Gastrocnemius medialis (tissue), 4 donors: ENCODE data around the gene CNNM2. TPM values are rescaled to one million over a fixed set of nuclear protein-coding genes. Genes with fewer than 3 reads are reported as not detected.

Source experiments
- ATAC-seq, 2 donors: fragments of 150-250 bp; one replicate each; pipeline ENCODE4 v1.9.1; 2016
- DNase-seq, 2 donors: peaks; one replicate each; pipeline ENCODE4 v3.0.0-alpha.2; 2019
- H3K27ac ChIP-seq, 4 donors: fragments of 200-600 bp; sonication (generic); 1 replicate in 1 of 4; 2 replicates in 3 of 4; pipeline ENCODE4 v1.5.1; 2016 to 2018; ENCODE audit warnings: mild to moderate bottlenecking in 2 of 4, moderate library complexity in 1 of 4
- H3K27me3 ChIP-seq, 3 donors: fragments of 200-600 bp; sonication (generic) in 2 of 3; 1 replicate in 1 of 3; 2 replicates in 2 of 3; pipeline versions ENCODE4 v1.5.1 to v1.6.0; 2016 to 2019; ENCODE audit warnings: mild to moderate bottlenecking in 1 of 3, moderate library complexity in 1 of 3
- H3K36me3 ChIP-seq, 2 donors: fragments of 200-600 bp; sonication (generic) in 1 of 2; one replicate each; pipeline ENCODE4 v1.5.1; 2017 to 2018
- H3K4me1 ChIP-seq, 2 donors: fragments of 200-600 bp; sonication (generic) in 1 of 2; one replicate each; pipeline ENCODE4 v1.5.1; 2016 to 2017; ENCODE audit warnings: mild to moderate bottlenecking in 2 of 2
- H3K4me3 ChIP-seq, 4 donors: fragments of 200-600 bp; sonication (generic) in 3 of 4; 1 replicate in 1 of 4; 2 replicates in 3 of 4; pipeline ENCODE4 v1.5.1; 2016 to 2019; ENCODE audit warnings: mild to moderate bottlenecking in 2 of 4
- H3K9me3 ChIP-seq, 3 donors: fragments of 200-600 bp; sonication (generic) in 2 of 3; 1 replicate in 1 of 3; 2 replicates in 2 of 3; pipeline ENCODE4 v1.5.1; 2016 to 2019
- POLR2A ChIP-seq, 2 donors: fragments of 450-650 bp; IDR thresholded peaks; one replicate each; pipeline ENCODE4 v1.6.1; 2017; ENCODE audit warnings: antibody characterized with exemption in 2 of 2, mild to moderate bottlenecking in 2 of 2, moderate library complexity in 2 of 2
- in situ Hi-C, 4 donors: fragments of 200-750 bp; cut with MboI; loops; one replicate each; pipeline versions ENCODE4 v1.15.0 to v1.8.0; 2017; ENCODE audit warnings: low sequenced_read_pairs in 4 of 4
- intact Hi-C: fragments of 100-400 bp; cut with DNase I; formaldehyde crosslinking; loops from one replicate; pipeline ENCODE4 v1.15.1; 2023; ENCODE audit warnings: low total_unique reads
- total RNA-seq, 4 donors: library from RNA; depleted of rRNA; stranded (reverse); fragments of >200 nt; gene quantifications; one replicate each; pipeline versions ENCODE4 v1.1.0 to v1.2.3, GENCODE V29; 2016
- TF ChIP-seq, protein P1 (sequence below), 5 experiments: fragments of 450-650 bp in 3 of 5; fragments of 200-600 bp in 2 of 5; sonication (generic) in 2 of 5; IDR thresholded peaks in 4 of 5; conservative IDR thresholded peaks in 1 of 5; 1 replicate in 4 of 5; 2 replicates in 1 of 5; pipeline ENCODE4 v1.5.1; 2016 to 2019; ENCODE audit warnings: antibody characterized with exemption in 5 of 5, mild to moderate bottlenecking in 3 of 5, moderate library complexity in 3 of 5

CNNM2 gene
- total RNA-seq, 4 donors from 2014 or later = 1.1 to 3.2 (median 2.0) TPM

DNA sequence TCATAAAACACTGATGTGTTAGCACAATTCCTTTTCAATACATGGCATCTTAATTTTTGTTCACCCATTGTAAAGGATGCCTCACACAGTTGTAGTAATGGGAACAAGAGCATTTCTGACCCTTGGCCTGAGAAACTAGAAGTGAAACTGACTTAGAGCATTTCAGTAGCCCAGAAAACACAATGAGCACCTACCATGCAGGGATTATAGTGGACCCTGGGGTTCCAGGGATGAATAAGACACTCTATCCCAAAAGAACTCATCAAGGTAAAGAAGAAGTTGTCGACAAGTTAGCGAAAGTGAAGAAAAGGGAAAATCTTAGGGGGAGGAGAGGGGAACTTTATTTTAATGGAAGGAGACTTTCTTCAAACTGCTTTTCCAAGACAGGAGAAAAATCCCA, 149.4 kb downstream of the CNNM2 start:
- Histone ChIP-seq H3K4me1 (no peaks in the 10 kb centered on the region), H3K27me3 (no peaks in the 10 kb centered on the region), H3K36me3 (no peaks in the 10 kb centered on the region), H3K4me3 (no peak overlapping the region), H3K9me3 (no peaks in the 10 kb centered on the region), H3K27ac (no peak overlapping the region)
- DNase-seq (no peak), ATAC-seq (no peak)
- in situ Hi-C loops = loop anchor here in 2 of 4 donors (10.0 to 25.0 kb wide), 2 partner anchors 143 to 330 kb away; partner anchors contain the start of gene WBP1L (in 2 of the 2)
- intact Hi-C loops = loop anchor here (10.0 kb wide), 1 partner anchor 343 kb away; no protein-coding TSS in a partner anchor
- no peak for TF ChIP-seq POLR2A (IDR thresholded peaks at IDR 0.05)
- TF ChIP-seq, protein P1, sequence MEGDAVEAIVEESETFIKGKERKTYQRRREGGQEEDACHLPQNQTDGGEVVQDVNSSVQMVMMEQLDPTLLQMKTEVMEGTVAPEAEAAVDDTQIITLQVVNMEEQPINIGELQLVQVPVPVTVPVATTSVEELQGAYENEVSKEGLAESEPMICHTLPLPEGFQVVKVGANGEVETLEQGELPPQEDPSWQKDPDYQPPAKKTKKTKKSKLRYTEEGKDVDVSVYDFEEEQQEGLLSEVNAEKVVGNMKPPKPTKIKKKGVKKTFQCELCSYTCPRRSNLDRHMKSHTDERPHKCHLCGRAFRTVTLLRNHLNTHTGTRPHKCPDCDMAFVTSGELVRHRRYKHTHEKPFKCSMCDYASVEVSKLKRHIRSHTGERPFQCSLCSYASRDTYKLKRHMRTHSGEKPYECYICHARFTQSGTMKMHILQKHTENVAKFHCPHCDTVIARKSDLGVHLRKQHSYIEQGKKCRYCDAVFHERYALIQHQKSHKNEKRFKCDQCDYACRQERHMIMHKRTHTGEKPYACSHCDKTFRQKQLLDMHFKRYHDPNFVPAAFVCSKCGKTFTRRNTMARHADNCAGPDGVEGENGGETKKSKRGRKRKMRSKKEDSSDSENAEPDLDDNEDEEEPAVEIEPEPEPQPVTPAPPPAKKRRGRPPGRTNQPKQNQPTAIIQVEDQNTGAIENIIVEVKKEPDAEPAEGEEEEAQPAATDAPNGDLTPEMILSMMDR (IDR thresholded peaks at IDR 0.05 in 4 of 5, conservative IDR thresholded peaks at IDR 0.05 in 1 of 5) = no peak

DNA sequence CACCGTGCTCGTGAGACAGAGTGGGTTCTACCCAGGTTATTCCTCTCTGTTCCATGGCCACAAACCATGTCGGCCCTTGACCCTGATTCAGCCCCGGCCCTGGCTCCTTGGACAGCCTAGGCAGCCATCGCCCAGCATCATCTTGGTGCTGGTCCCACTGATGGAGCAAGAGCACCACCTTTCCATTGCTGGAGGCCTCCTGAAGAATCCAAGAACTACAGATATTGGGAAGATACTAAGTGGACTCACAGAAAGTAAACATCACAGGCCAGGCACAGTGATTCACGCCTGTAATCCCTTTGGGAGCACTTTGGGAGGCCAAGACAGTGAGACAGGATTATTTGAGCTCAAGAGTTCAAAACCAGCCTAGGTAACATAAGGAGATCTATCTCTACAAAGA, 149.9 kb downstream of the CNNM2 start:
- Histone ChIP-seq H3K4me3 (no peak overlapping the region), H3K4me1 (no peaks in the 10 kb centered on the region), H3K36me3 (no peaks in the 10 kb centered on the region), H3K27me3 (no peaks in the 10 kb centered on the region), H3K9me3 (no peaks in the 10 kb centered on the region), H3K27ac (no peak overlapping the region)
- intact Hi-C loops = loop anchor here (10.0 kb wide), 1 partner anchor 343 kb away; no protein-coding TSS in a partner anchor
- ATAC-seq = no peak
- DNase-seq = no peak
- TF ChIP-seq, protein P1 (IDR thresholded peaks at IDR 0.05 in 4 of 5, conservative IDR thresholded peaks at IDR 0.05 in 1 of 5) = no peak
- TF ChIP-seq POLR2A (IDR thresholded peaks at IDR 0.05) = no peak
- in situ Hi-C loops = loop anchor here in 2 of 4 donors (10.0 to 25.0 kb wide), 2 partner anchors 143 to 331 kb away; partner anchors contain the start of gene WBP1L (in 2 of the 2)

DNA sequence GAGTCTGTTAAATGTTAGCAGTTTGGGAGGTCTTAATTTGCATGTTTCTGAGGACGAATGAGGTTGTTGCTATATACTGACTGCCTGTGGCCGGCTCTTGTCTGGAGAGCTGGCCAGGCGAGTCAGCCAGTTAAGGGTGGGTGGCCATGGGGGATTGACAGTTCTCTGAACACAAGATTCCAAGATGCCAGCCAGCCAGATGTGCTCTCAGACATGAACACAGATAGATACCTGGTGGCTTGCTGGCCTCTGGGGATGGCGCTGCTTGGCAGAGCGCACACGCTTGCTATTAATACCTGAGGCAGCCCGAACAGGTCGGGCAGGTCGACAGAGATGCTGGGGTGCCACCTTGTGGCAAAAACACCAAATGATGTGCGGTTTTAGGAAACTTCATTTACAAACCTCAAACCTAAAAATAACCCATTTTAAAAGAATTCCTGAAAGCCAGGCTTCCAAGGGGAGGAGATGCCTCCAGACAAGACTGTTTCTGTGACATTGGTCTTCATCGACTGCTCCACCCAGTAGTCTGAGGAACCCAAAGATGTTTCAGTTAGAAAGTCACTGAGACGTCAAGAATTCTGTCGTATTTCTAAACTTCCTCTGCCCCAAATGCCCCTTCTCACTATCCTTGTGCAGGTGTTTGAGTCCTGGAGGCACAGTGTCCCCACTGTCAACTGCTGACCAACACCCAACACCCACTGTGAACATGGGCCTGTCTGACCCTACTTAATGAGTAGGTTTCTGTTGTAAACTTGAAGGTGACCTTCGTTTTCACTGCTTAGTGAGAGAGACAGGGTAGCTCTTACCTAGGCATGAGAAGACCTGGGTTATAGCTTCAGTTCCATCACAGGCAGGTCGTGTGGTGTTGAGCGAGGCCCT, 151.6 kb downstream of the CNNM2 start:
- no peaks in the 10 kb centered on the region for H3K27me3 ChIP-seq
- no peaks in the 10 kb centered on the region for H3K36me3 ChIP-seq
- no peak overlapping the region for H3K4me3 ChIP-seq
- TF ChIP-seq, protein P1 (IDR thresholded peaks at IDR 0.05 in 4 of 5, conservative IDR thresholded peaks at IDR 0.05 in 1 of 5) = peak; percentile 11 to 66 (median 58)
- TF ChIP-seq POLR2A (IDR thresholded peaks at IDR 0.05) = no peak
- H3K27ac ChIP-seq = no peak overlapping the region
- ATAC-seq (peak in 1 of 2 donors; percentile 66), DNase-seq (peak in 1 of 2 donors; percentile 49)
- no peaks in the 10 kb centered on the region for H3K4me1 ChIP-seq
- in situ Hi-C loops (loop anchor here in 2 of 4 donors (10.0 to 25.0 kb wide), 3 partner anchors 145 to 332 kb away; partner anchors contain the start of genes WBP1L (in 2 of the 2) and RPEL1 (in 1 of the 2)), intact Hi-C loops (loop anchor here (1.0 to 10.0 kb wide), 2 partner anchors 152 to 345 kb away; no protein-coding TSS in a partner anchor)
- no peaks in the 10 kb centered on the region for H3K9me3 ChIP-seq

DNA sequence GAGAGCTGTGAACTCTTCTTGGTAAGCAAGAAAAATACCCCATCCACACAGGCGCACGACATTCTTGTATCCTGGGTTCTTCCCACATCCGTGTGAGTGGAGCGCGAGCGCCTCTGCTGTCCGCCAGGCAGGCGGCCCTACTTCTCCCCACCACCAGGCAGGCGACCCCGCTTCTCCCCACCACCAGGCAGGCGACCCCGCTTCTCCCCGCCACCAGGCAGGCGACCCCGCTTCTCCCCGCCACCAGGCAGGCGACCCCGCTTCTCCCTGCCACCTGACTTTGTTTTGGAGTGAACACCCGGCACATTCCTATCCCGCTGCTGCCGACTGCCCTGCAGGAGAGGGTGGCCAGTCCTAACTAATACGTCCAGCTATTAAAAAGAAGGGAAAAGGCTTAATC, 154.2 kb downstream of the CNNM2 start:
- peaks cover 0 to 6% of the 10 kb centered on the region in 2 donors for H3K36me3 ChIP-seq

More for the DNA sequence above, 154.2 kb downstream of the CNNM2 start:
- in situ Hi-C loops (loop anchor here in 2 of 4 donors (10.0 to 25.0 kb wide), 2 partner anchors 173 to 335 kb away; partner anchors contain the start of genes WBP1L (in 2 of the 2) and RPEL1 (in 1 of the 2)), intact Hi-C loops (no loop called here)
- DNase-seq (no peak), ATAC-seq (no peak)
- TF ChIP-seq, protein P1 (IDR thresholded peaks at IDR 0.05 in 4 of 5, conservative IDR thresholded peaks at IDR 0.05 in 1 of 5) = no peak
- TF ChIP-seq POLR2A (IDR thresholded peaks at IDR 0.05) = no peak
- Histone ChIP-seq H3K4me3 (no peak overlapping the region), H3K4me1 (no peaks in the 10 kb centered on the region), H3K27me3 (no peaks in the 10 kb centered on the region), H3K27ac (no peak overlapping the region), H3K9me3 (no peaks in the 10 kb centered on the region)
